NCI-H526 (cell line): ENCODE measurements around the gene RHOB.
A peak's percentile ranks its signal among the peaks of the same experiment; 100 is the strongest.
"Not testable (repeated sequence)": the region's sequence is repeated elsewhere in the genome, so short reads cannot be mapped to it uniquely, and the experiment has no call there.

Source experiments
- DNase-seq, 2 experiments: peaks; one replicate each; lab custom pipeline; 2025; lab: John Stamatoyannopoulos, UW

Gene RHOB

GRCh38 chr2:20422402-20423271 lies 24.2 kb upstream of the RHOB start:
- peak in 1 of 2 experiments; percentile 12 for DNase-seq

GRCh38 chr2:20423359-20423758 lies 23.5 kb upstream of the RHOB start:
- no peak for DNase-seq

- no peak for DNase-seq
Observed at GRCh38 chr2:20423847-20424246, 23.0 kb upstream of the RHOB start.

GRCh38 chr2:20424300-20425290 lies 22.3 kb upstream of the RHOB start:
- no peak for DNase-seq

- no peak for DNase-seq
Observed at GRCh38 chr2:20425371-20425881, 21.4 kb upstream of the RHOB start.

GRCh38 chr2:20425884-20426283 lies 21.0 kb upstream of the RHOB start:
- DNase-seq, result no peak

- no peak for DNase-seq
Observed at GRCh38 chr2:20427931-20428526, 18.8 kb upstream of the RHOB start.

- no peak for DNase-seq
Observed at GRCh38 chr2:20428717-20429490, 18.0 kb upstream of the RHOB start.

- DNase-seq, result no peak
Observed at GRCh38 chr2:20429528-20429927, 17.3 kb upstream of the RHOB start.

GRCh38 chr2:20430035-20430434 lies 16.8 kb upstream of the RHOB start:
- no peak for DNase-seq

GRCh38 chr2:20430461-20431300 lies 16.2 kb upstream of the RHOB start:
- no peak for DNase-seq

- no peak for DNase-seq
Observed at GRCh38 chr2:20431301-20431698, 15.6 kb upstream of the RHOB start.

- DNase-seq, result no peak
Observed at GRCh38 chr2:20431772-20432171, 15.1 kb upstream of the RHOB start.

GRCh38 chr2:20432714-20433113 lies 14.2 kb upstream of the RHOB start:
- no peak for DNase-seq

- no peak for DNase-seq
Observed at GRCh38 chr2:20433249-20433648, 13.6 kb upstream of the RHOB start.

GRCh38 chr2:20433946-20434553 lies 12.8 kb upstream of the RHOB start:
- DNase-seq, result no peak

GRCh38 chr2:20434588-20435294 lies 12.1 kb upstream of the RHOB start:
- no peak for DNase-seq

- not testable (repeated sequence) for DNase-seq
Observed at GRCh38 chr2:20435456-20435855, 11.4 kb upstream of the RHOB start.
